MM.1S (cell line): Measurements from ENCODE around the gene USP33.

Experiments
- DNase-seq: peaks from one replicate; pipeline ENCODE4 v3.0.0-alpha.2; 2015
- H2AFZ ChIP-seq: fragments of 300-600 bp; sonication (generic); 2 replicates; pipeline ENCODE4 v1.6.0; 2016; ENCODE audit warnings: antibody characterized with exemption, low read length
- H3F3A ChIP-seq: fragments of 300-600 bp; sonication (generic); 2 replicates; pipeline ENCODE4 v1.6.1; 2016; ENCODE audit warnings: mild to moderate bottlenecking, antibody characterized with exemption, low read length, moderate library complexity, mixed read lengths; ENCODE audit not compliant: insufficient read depth
- H3K27ac ChIP-seq: fragments of 300-600 bp; sonication (generic); 2 replicates; pipeline ENCODE4 v1.5.1; 2016; ENCODE audit warnings: mild to moderate bottlenecking, low read length
- H3K27me3 ChIP-seq: fragments of 300-600 bp; sonication (generic); replicated peaks from 2 replicates; pipeline ENCODE4 v1.6.0; 2016; ENCODE audit warnings: low read length; ENCODE audit not compliant: insufficient read depth
- H3K36me3 ChIP-seq: fragments of 300-600 bp; sonication (generic); replicated peaks from 2 replicates; pipeline ENCODE4 v1.6.1; 2016; ENCODE audit warnings: mild to moderate bottlenecking, low read length, mixed read lengths; ENCODE audit not compliant: insufficient read depth
- H3K4me1 ChIP-seq: fragments of 300-600 bp; sonication (generic); 2 replicates; pipeline ENCODE4 v1.6.1; 2016; ENCODE audit warnings: low read length, mixed read lengths
- H3K4me2 ChIP-seq: fragments of 300-600 bp; sonication (generic); 2 replicates; pipeline ENCODE4 v1.6.0; 2016; ENCODE audit warnings: low read depth, low read length
- H3K4me3 ChIP-seq: fragments of 300-600 bp; sonication (generic); 2 replicates; pipeline ENCODE4 v1.5.1; 2016; ENCODE audit warnings: low read length, mixed read lengths
- H3K79me2 ChIP-seq: fragments of 300-600 bp; sonication (generic); 2 replicates; pipeline ENCODE4 v1.6.1; 2016; ENCODE audit warnings: mixed run types, low read length, mixed read lengths
- H3K9ac ChIP-seq: fragments of 300-600 bp; sonication (generic); 2 replicates; pipeline ENCODE4 v1.6.1; 2016; ENCODE audit warnings: low read length, mixed read lengths
- H3K9me2 ChIP-seq: fragments of 300-600 bp; sonication (generic); replicated peaks from 2 replicates; pipeline ENCODE4 v1.6.1; 2016; ENCODE audit warnings: mild to moderate bottlenecking, low read length, mixed read lengths; ENCODE audit not compliant: insufficient read depth
- H3K9me3 ChIP-seq: fragments of 300-600 bp; sonication (generic); replicated peaks from 2 replicates; pipeline ENCODE4 v1.6.1; 2016; ENCODE audit warnings: mild to moderate bottlenecking, low read length, mixed read lengths; ENCODE audit not compliant: insufficient read depth
- H4K20me1 ChIP-seq: fragments of 300-600 bp; sonication (generic); 2 replicates; pipeline ENCODE4 v1.6.1; 2016; ENCODE audit warnings: mild to moderate bottlenecking, low read length, moderate library complexity, mixed read lengths; ENCODE audit not compliant: insufficient read depth
- CTCF ChIP-seq: fragments of 300-600 bp; sonication (generic); IDR thresholded peaks from 2 replicates; pipeline ENCODE4 v1.5.1; 2016; ENCODE audit warnings: antibody characterized with exemption, low read length, mixed read lengths
- EZH2 ChIP-seq: fragments of 300-600 bp; sonication (generic); optimal IDR thresholded peaks from 2 replicates; pipeline ENCODE3; 2017; ENCODE audit warnings: low read depth, mild to moderate bottlenecking, antibody characterized with exemption, low read length, mixed read lengths
- EZH2phosphoT487 ChIP-seq: fragments of 300-600 bp; sonication (generic); IDR thresholded peaks from 2 replicates; pipeline ENCODE4 v1.6.1; 2018; ENCODE audit warnings: antibody characterized with exemption, low read length

USP33 gene

GRCh38 chr1:77744576-77744975 is 15.1 kb downstream of the USP33 start:
- Histone ChIP-seq H3K9ac (no peak overlapping the region), H3K4me2 (no peak overlapping the region), H3K27me3 (no peaks in the 10 kb centered on the region), H3K4me3 (no peak overlapping the region), H3K27ac (no peak overlapping the region), H2AFZ (no peak overlapping the region), H3K9me2 (no peaks in the 10 kb centered on the region), H4K20me1 (no peaks in the 10 kb centered on the region), H3K79me2 (peaks cover 54% of the 10 kb centered on the region), H3K9me3 (no peaks in the 10 kb centered on the region), H3F3A (no peaks in the 10 kb centered on the region), H3K4me1 (no peaks in the 10 kb centered on the region), H3K36me3 (0 out of 2 replicates have a peak, but pooled peaks cover under 1% of the 10 kb centered on the region)
- no peak for TF ChIP-seq CTCF
- no peak for TF ChIP-seq EZH2
- TF ChIP-seq EZH2phosphoT487, result no peak
- no peak for DNase-seq

GRCh38 chr1:77742011-77742555 is 17.6 kb downstream of the USP33 start:
- Histone ChIP-seq H3K4me2 (no peak overlapping the region), H4K20me1 (no peaks in the 10 kb centered on the region), H3K4me3 (no peak overlapping the region), H3K27me3 (no peaks in the 10 kb centered on the region), H3K9me3 (no peaks in the 10 kb centered on the region), H3K36me3 (0 out of 2 replicates have a peak, but pooled peaks cover 9% of the 10 kb centered on the region), H3K27ac (no peak overlapping the region), H3K9me2 (no peaks in the 10 kb centered on the region), H3K9ac (no peak overlapping the region), H3K4me1 (no peaks in the 10 kb centered on the region), H3K79me2 (peaks cover 31% of the 10 kb centered on the region), H3F3A (no peaks in the 10 kb centered on the region), H2AFZ (no peak overlapping the region)
- DNase-seq, result no peak
- no peak for TF ChIP-seq EZH2

GRCh38 chr1:77741316-77741715 is 18.3 kb downstream of the USP33 start:
- Histone ChIP-seq H3K4me1 (no peaks in the 10 kb centered on the region), H3K36me3 (0 out of 2 replicates have a peak, but pooled peaks cover 9% of the 10 kb centered on the region), H3K4me3 (no peak overlapping the region), H3K9me2 (no peaks in the 10 kb centered on the region), H2AFZ (no peak overlapping the region), H4K20me1 (no peaks in the 10 kb centered on the region), H3F3A (no peaks in the 10 kb centered on the region), H3K9me3 (no peaks in the 10 kb centered on the region), H3K27ac (no peak overlapping the region), H3K79me2 (peaks cover 27% of the 10 kb centered on the region), H3K9ac (no peak overlapping the region), H3K4me2 (no peak overlapping the region), H3K27me3 (no peaks in the 10 kb centered on the region)
- DNase-seq, result no peak
- TF ChIP-seq EZH2 (no peak), CTCF (no peak), EZH2phosphoT487 (no peak)

- no peak for DNase-seq
- TF ChIP-seq EZH2 (no peak), CTCF (no peak), EZH2phosphoT487 (no peak)
- no peak overlapping the region for H3K4me2 ChIP-seq
- H3K4me1 ChIP-seq, result no peaks in the 10 kb centered on the region
- no peak overlapping the region for H2AFZ ChIP-seq
- H3K9me3 ChIP-seq, result no peaks in the 10 kb centered on the region
- 0 out of 2 replicates have a peak, but pooled peaks cover 9% of the 10 kb centered on the region for H3K36me3 ChIP-seq
- H3K4me3 ChIP-seq, result no peak overlapping the region
- H4K20me1 ChIP-seq, result no peaks in the 10 kb centered on the region
- H3F3A ChIP-seq, result no peaks in the 10 kb centered on the region
- no peak overlapping the region for H3K27ac ChIP-seq
- H3K79me2 ChIP-seq, result peaks cover 22% of the 10 kb centered on the region
- H3K9me2 ChIP-seq, result no peaks in the 10 kb centered on the region
- H3K27me3 ChIP-seq, result no peaks in the 10 kb centered on the region
- no peak overlapping the region for H3K9ac ChIP-seq
These were observed 20.4 kb downstream of the USP33 start for GRCh38 chr1:77739235-77739634.
